Neuronal stem cell (in vitro differentiated cells): Measurements from ENCODE around the gene DNAJB2.
"Not testable (repeated sequence)": the region's sequence is repeated elsewhere in the genome, so short reads cannot be mapped to it uniquely, and the experiment has no call there.

ENCODE experiments used
- DNase-seq: peaks from one replicate; pipeline ENCODE4 v3.0.0-alpha.2; 2013; ENCODE audit warnings: low spot score
- H2AFZ ChIP-seq: one replicate; pipeline ENCODE4 v1.6.1; 2013; ENCODE audit warnings: mild to moderate bottlenecking, low read length, inconsistent platforms
- H2AK5ac ChIP-seq: 2 replicates; pipeline ENCODE4 v1.6.1; 2013; ENCODE audit warnings: low read depth, mild to moderate bottlenecking, inconsistent platforms, low read length, moderate library complexity, mixed read lengths
- H2BK120ac ChIP-seq: 2 replicates; pipeline ENCODE4 v1.6.1; 2013; ENCODE audit warnings: low read depth, mild to moderate bottlenecking, inconsistent platforms, low read length, moderate library complexity, mixed read lengths
- H2BK12ac ChIP-seq: one replicate; pipeline ENCODE4 v1.6.1; 2013; ENCODE audit warnings: low read length, inconsistent platforms
- H2BK15ac ChIP-seq: 2 replicates; pipeline ENCODE4 v1.6.1; 2013; ENCODE audit warnings: mild to moderate bottlenecking, low read length, inconsistent platforms, mixed read lengths
- H2BK5ac ChIP-seq: one replicate; pipeline ENCODE4 v1.6.1; 2013; ENCODE audit warnings: inconsistent platforms, mild to moderate bottlenecking, low read length, moderate library complexity
- H3K14ac ChIP-seq: one replicate; pipeline ENCODE4 v1.6.1; 2013; ENCODE audit warnings: low read length, inconsistent platforms
- H3K18ac ChIP-seq: 2 replicates; pipeline ENCODE4 v1.6.1; 2013; ENCODE audit warnings: low read length, inconsistent platforms
- H3K23ac ChIP-seq: 2 replicates; pipeline ENCODE4 v1.6.1; 2013; ENCODE audit warnings: low read depth, mild to moderate bottlenecking, mixed read lengths, low read length, inconsistent platforms; ENCODE audit not compliant: poor library complexity
- H3K27ac ChIP-seq: replicated peaks from 3 replicates; pipeline ENCODE4 v1.5.1; 2013; ENCODE audit warnings: low read length, inconsistent platforms
- H3K27me3 ChIP-seq, 3 experiments: 2 replicates each; pipeline ENCODE4 v1.6.1; 2013; ENCODE audit warnings: low read length in 3 of 3, mild to moderate bottlenecking in 2 of 3, inconsistent platforms in 1 of 3, low read depth in 1 of 3, mixed read lengths in 1 of 3, moderate library complexity in 1 of 3; ENCODE audit not compliant: control insufficient read depth in 3 of 3, insufficient read depth in 3 of 3
- H3K36me3 ChIP-seq, 2 donors: replicated peaks in 1 of 2; 2 replicates each; pipeline ENCODE4 v1.6.1; 2013; ENCODE audit warnings: low read length in 2 of 2; ENCODE audit not compliant: control insufficient read depth in 2 of 2, insufficient read depth in 2 of 2
- H3K4ac ChIP-seq: 2 replicates; pipeline ENCODE4 v1.6.1; 2013; ENCODE audit warnings: inconsistent platforms, mild to moderate bottlenecking, low read length, moderate library complexity
- H3K4me1 ChIP-seq, 2 donors: 1 replicate in 1 of 2; 2 replicates in 1 of 2; pipeline ENCODE4 v1.6.1; 2013; ENCODE audit warnings: low read length in 2 of 2, low read depth in 1 of 2; ENCODE audit not compliant: control insufficient read depth in 2 of 2, insufficient read depth in 1 of 2
- H3K4me2 ChIP-seq: one replicate; pipeline ENCODE4 v1.6.1; 2013; ENCODE audit warnings: mild to moderate bottlenecking, low read length, inconsistent platforms; ENCODE audit not compliant: insufficient read depth, poor library complexity, severe bottlenecking
- H3K4me3 ChIP-seq, 2 donors: 2 replicates each; pipeline ENCODE4 v1.5.1; 2013; ENCODE audit warnings: low read length in 2 of 2, mild to moderate bottlenecking in 2 of 2, inconsistent platforms in 1 of 2, moderate library complexity in 1 of 2
- H3K79me1 ChIP-seq: one replicate; pipeline ENCODE4 v1.6.1; 2013; ENCODE audit warnings: low read depth, mild to moderate bottlenecking, inconsistent platforms, low read length, moderate library complexity
- H3K9ac ChIP-seq: one replicate; pipeline ENCODE4 v1.6.1; 2013; ENCODE audit warnings: mild to moderate bottlenecking, low read depth, low read length, inconsistent platforms; ENCODE audit not compliant: poor library complexity
- H3K9me3 ChIP-seq, 2 donors: replicated peaks in 1 of 2; 2 replicates each; pipeline versions ENCODE3 to v1.6.1; 2013; ENCODE audit warnings: low read length in 2 of 2, mild to moderate bottlenecking in 2 of 2, inconsistent platforms in 1 of 2, low read depth in 1 of 2, mixed read lengths in 1 of 2, moderate library complexity in 1 of 2; ENCODE audit not compliant: control insufficient read depth in 2 of 2, insufficient read depth in 1 of 2
- H4K8ac ChIP-seq: one replicate; pipeline ENCODE4 v1.6.1; 2013; ENCODE audit warnings: low read depth, mild to moderate bottlenecking, inconsistent platforms, low read length, moderate library complexity
- H4K91ac ChIP-seq: one replicate; pipeline ENCODE4 v1.6.1; 2013; ENCODE audit warnings: low read length, low read depth, mild to moderate bottlenecking, inconsistent platforms; ENCODE audit not compliant: poor library complexity
- WGBS, 2 donors: extraction: QIAGEN DNeasy Blood & Tissue Kit; methylation state at CpG; one replicate each; pipeline ENCODE4 v1.1.7; 2013; ENCODE audit warnings: missing lambda C conversion rate in 2 of 2, mixed read lengths in 1 of 2; ENCODE audit not compliant: insufficient read length in 2 of 2, insufficient replicate concordance in 1 of 2; ENCODE audit errors: extremely low coverage in 2 of 2; 5-methylcytosine and 5-hydroxymethylcytosine counted together

The DNAJB2 gene

DNA sequence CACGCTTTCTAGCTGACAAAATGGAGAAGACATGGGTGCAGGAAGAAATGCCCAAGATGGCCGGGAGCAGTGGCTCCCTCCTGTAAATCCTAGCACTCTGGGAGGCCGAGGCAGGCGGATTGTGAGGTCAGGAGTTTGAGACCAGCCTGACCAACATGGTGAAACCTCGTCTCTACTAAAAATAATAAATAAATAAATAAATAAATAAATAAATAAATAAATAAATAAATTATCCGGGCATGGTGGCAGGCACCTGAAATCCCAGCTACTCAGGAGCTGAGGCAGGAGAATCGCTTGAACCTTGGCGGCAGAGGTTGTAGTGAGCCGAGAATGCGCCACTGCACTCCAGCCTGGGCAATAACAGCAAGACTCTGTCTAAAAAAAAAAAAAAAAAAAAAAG is 20.2 kb upstream of the DNAJB2 start:
- not testable (repeated sequence) for H2BK120ac ChIP-seq, H3K23ac ChIP-seq, H2BK12ac ChIP-seq, H3K4me1 ChIP-seq, DNase-seq, H3K9me3 ChIP-seq, H3K4me3 ChIP-seq, H3K9ac ChIP-seq, H4K91ac ChIP-seq, H3K4me2 ChIP-seq, H3K18ac ChIP-seq, H3K36me3 ChIP-seq, H2AK5ac ChIP-seq, H3K4ac ChIP-seq, H3K27ac ChIP-seq, H4K8ac ChIP-seq, H3K14ac ChIP-seq, H2BK5ac ChIP-seq, H2BK15ac ChIP-seq, H3K79me1 ChIP-seq, H2AFZ ChIP-seq
- peaks cover 11 to 69% (median 33%) of the 10 kb centered on the region in 3 experiments for H3K27me3 ChIP-seq
- no CpG with 5 or more reads among the region's 10 CpGs for WGBS, 2 donors

DNA sequence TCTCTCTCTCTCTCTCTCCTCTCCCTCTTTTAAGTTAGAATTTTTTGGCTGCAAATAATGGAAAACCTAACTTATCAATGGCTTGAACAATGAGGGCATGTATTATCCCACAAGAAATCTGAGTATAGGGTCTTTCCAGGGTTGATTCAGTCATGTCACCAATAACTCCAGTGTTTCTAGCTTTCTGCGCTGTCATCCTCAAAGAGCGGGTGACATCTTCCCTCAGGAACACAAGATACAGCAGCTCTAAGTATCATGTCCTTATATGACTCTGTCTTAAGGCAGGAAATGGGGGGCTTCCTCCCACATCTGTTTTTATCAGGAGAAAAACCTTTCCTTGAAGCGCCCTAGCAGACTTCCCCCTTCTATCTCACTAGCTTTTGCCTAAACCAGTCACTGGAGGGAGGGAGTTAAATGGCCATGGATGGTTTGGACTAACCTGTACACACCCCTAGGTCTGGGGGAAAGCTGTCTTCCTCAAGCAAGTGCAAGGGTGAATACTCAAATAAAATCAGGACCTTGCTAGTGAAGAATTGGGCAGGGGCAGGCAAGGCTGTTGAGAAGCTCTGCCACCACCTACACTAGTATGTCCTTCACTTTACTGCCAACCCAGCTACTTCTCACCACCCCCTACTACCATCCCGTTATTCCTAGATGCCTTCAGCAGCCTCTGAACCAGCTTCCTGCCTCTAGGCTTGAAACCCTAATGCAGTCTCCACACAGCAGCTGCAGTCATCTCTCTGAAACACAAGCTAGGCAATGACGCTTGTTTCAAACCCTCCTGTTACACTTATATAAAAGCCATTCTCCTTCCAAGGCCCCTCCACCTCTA is 17.9 kb upstream of the DNAJB2 start:
- H3K4me2 ChIP-seq = no peak overlapping the region
- no peak overlapping the region for H3K23ac ChIP-seq
- no peak overlapping the region for H3K4ac ChIP-seq
- no peak overlapping the region for H3K9ac ChIP-seq
- H3K18ac ChIP-seq = no peak overlapping the region
- H3K27me3 ChIP-seq = peaks cover 0 to 63% (median 10%) of the 10 kb centered on the region in 3 experiments
- H2AFZ ChIP-seq = no peak overlapping the region
- H3K9me3 ChIP-seq = no peaks in the 10 kb centered on the region
- no peak overlapping the region for H4K91ac ChIP-seq
- H4K8ac ChIP-seq = no peak overlapping the region
- H2BK120ac ChIP-seq = no peak overlapping the region
- H3K4me1 ChIP-seq = no peaks in the 10 kb centered on the region
- WGBS, 2 donors = no CpG with 5 or more reads among the region's 5 CpGs
- no peak for DNase-seq
- H2BK5ac ChIP-seq = no peak overlapping the region
- H3K79me1 ChIP-seq = no peaks in the 10 kb centered on the region
- no peak overlapping the region for H3K4me3 ChIP-seq
- no peak overlapping the region for H2BK12ac ChIP-seq
- H2AK5ac ChIP-seq = no peak overlapping the region
- H3K14ac ChIP-seq = no peak overlapping the region
- H3K27ac ChIP-seq = no peak overlapping the region
- no peak overlapping the region for H2BK15ac ChIP-seq
- H3K36me3 ChIP-seq = no peaks in the 10 kb centered on the region

DNA sequence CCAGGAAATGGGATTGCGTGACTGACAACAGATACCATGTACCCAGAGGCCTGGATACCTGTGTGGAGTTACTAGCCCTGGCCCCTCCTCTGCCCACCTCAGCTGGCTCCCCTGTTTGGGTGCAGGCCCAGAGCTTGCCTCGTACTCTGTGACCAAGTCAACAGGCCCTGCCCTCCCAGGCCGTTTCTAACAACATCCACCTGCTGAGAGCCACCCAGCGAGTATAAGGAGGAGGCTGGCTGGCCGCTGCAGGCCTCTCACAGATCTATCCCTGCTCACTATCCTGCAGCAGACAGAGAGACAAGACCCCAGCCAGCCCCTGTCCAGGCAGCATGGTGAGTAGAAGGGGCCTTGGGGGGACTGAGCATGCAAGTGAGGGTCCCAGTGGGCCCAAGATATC is 12.9 kb upstream of the DNAJB2 start:
- Histone ChIP-seq H3K4me3 (no peak overlapping the region), H2BK15ac (peak overlapping the region; percentile 34), H3K4me2 (no peak overlapping the region), H3K4ac (no peak overlapping the region), H2BK5ac (no peak overlapping the region), H3K14ac (no peak overlapping the region), H2AK5ac (no peak overlapping the region), H4K91ac (no peak overlapping the region), H3K27ac (no peak overlapping the region), H3K18ac (no peak overlapping the region), H3K79me1 (no peaks in the 10 kb centered on the region), H3K4me1 (no peaks in the 10 kb centered on the region), H2BK120ac (no peak overlapping the region), H3K9me3 (no peaks in the 10 kb centered on the region), H2AFZ (no peak overlapping the region), H3K23ac (no peak overlapping the region), H3K27me3 (peaks cover 0 to 69% (median 3%) of the 10 kb centered on the region in 3 experiments), H4K8ac (no peak overlapping the region), H3K36me3 (no peaks in the 10 kb centered on the region), H2BK12ac (no peak overlapping the region), H3K9ac (no peak overlapping the region)
- WGBS, 2 donors = no CpG with 5 or more reads among the region's 5 CpGs
- no peak for DNase-seq

DNA sequence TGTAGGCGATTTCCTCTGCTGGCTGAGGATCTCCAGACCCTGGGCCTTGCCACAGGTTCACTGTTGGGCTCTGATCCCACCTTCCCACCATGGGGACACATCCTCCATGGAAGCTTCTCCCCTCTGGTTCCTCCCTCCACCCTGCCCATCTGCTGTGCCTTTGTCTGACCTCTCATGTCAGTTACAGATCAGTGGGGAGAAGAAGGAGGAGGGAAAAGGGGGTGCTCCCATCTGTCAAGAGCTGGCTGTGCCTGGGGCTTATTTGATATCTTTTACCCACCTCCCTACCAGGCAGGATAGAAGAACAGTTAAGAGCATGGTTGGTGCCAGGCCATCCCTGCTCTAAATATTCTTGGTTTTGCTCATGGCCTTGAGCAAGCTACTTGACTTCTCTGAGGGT is 12.3 kb upstream of the DNAJB2 start:
- Histone ChIP-seq H3K36me3 (no peaks in the 10 kb centered on the region), H4K8ac (no peak overlapping the region), H3K4me2 (no peak overlapping the region), H3K23ac (no peak overlapping the region), H3K4me3 (no peak overlapping the region), H3K4me1 (no peaks in the 10 kb centered on the region), H3K27me3 (peaks cover 0 to 65% (median 2%) of the 10 kb centered on the region in 3 experiments), H3K9me3 (no peaks in the 10 kb centered on the region), H2BK15ac (no peak overlapping the region), H2BK12ac (no peak overlapping the region), H2AK5ac (no peak overlapping the region), H2BK120ac (no peak overlapping the region), H3K9ac (peak overlapping the region; percentile 15), H3K4ac (no peak overlapping the region), H3K14ac (no peak overlapping the region), H2AFZ (no peak overlapping the region), H3K18ac (no peak overlapping the region), H4K91ac (no peak overlapping the region), H3K79me1 (peaks cover 3% of the 10 kb centered on the region), H2BK5ac (no peak overlapping the region), H3K27ac (no peak overlapping the region)
- no CpG with 5 or more reads among the region's 1 CpG for WGBS, 2 donors
- DNase-seq = no peak
